Activated T-cell treated with anti-CD3 and anti-CD28 coated beads, Interleukin-2, amount 50 U/mL, for 4 hours (primary cell): ENCODE measurements around the gene PLXNB3. TPM values are rescaled to one million over a fixed set of nuclear protein-coding genes. Genes with fewer than 3 reads are reported as not detected.

Experiments used
- ATAC-seq, 2 donors: fragments of 200-7000 bp; cut with Tn5 transposase; one replicate each; pipeline ENCODE4 v1.10.0; 2021
- DNase-seq: peaks from one replicate; pipeline ENCODE4 v3.0.0-alpha.2; 2020
- H3K27me3 Mint-ChIP-seq: one replicate; pipeline ENCODE4 v1.8.0; 2021; ENCODE audit warnings: low read depth, mixed read lengths
- H3K36me3 Mint-ChIP-seq: one replicate; pipeline ENCODE4 v1.8.0; 2022; ENCODE audit warnings: mixed read lengths; ENCODE audit not compliant: insufficient read depth
- H3K4me1 Mint-ChIP-seq: one replicate; pipeline ENCODE4 v1.8.0; 2021; ENCODE audit warnings: low read depth, mixed read lengths
- H3K4me3 Mint-ChIP-seq: one replicate; pipeline ENCODE4 v1.8.0; 2021; ENCODE audit warnings: mild to moderate bottlenecking, moderate library complexity, mixed read lengths
- H3K9me3 Mint-ChIP-seq: one replicate; pipeline ENCODE4 v1.8.0; 2021; ENCODE audit warnings: mixed read lengths
- total RNA-seq, 3 donors: library from RNA; stranded (reverse); gene quantifications; one replicate each; pipeline ENCODE4 v1.2.1, GENCODE V29; 2021

The PLXNB3 gene
- total RNA-seq, 3 donors from 2014 or later = 0.40 to 0.66 (median 0.46) TPM

- Mint-ChIP-seq H3K36me3 (peaks cover 5% of the 10 kb centered on the region), H3K4me3 (peak within 1 kb of the TSS; percentile 96), H3K9me3 (no peaks in the 10 kb centered on the region), H3K4me1 (peaks cover 20% of the 10 kb centered on the region), H3K27me3 (no peaks in the 10 kb centered on the region)
- ATAC-seq = peak; percentile 91 to 95
- DNase-seq = peak; percentile 91
These were observed 30.2 kb downstream of the PLXNB3 start, which contains the start of the genes IDH3G and SSR4 for GRCh38 chrX:153794018-153794896. TSS of gene IDH3G (minus strand) at chrX:153794375. CDS start at chrX:153794326, 49 bp downstream. TSS of gene SSR4 (plus strand) at chrX:153794668. CDS start at chrX:153794688, 20 bp downstream.

- peak; percentile 9 to 13 for ATAC-seq
These were observed 31.1 kb downstream of the PLXNB3 start for GRCh38 chrX:153794897-153795816.

GRCh38 chrX:153797415-153798015 lies 33.5 kb downstream of the PLXNB3 start:
- H3K36me3 Mint-ChIP-seq = peaks cover 4% of the 10 kb centered on the region
- no peak for ATAC-seq
- no peak for DNase-seq
- no peak overlapping the region for H3K4me3 Mint-ChIP-seq
- no peaks in the 10 kb centered on the region for H3K27me3 Mint-ChIP-seq
- no peaks in the 10 kb centered on the region for H3K9me3 Mint-ChIP-seq
- H3K4me1 Mint-ChIP-seq = peaks cover 16% of the 10 kb centered on the region

More at GRCh38 chrX:153794897-153795816, 31.1 kb downstream of the PLXNB3 start:
- Mint-ChIP-seq H3K4me3 (peak overlapping the region; percentile 96), H3K4me1 (peaks cover 20% of the 10 kb centered on the region), H3K36me3 (peaks cover 5% of the 10 kb centered on the region), H3K27me3 (no peaks in the 10 kb centered on the region), H3K9me3 (no peaks in the 10 kb centered on the region)
- peak; percentile 13 for DNase-seq

GRCh38 chrX:153799326-153799725 lies 35.3 kb downstream of the PLXNB3 start:
- Mint-ChIP-seq H3K27me3 (no peaks in the 10 kb centered on the region), H3K4me1 (peaks cover 8% of the 10 kb centered on the region), H3K36me3 (peaks cover 4% of the 10 kb centered on the region), H3K9me3 (no peaks in the 10 kb centered on the region), H3K4me3 (no peak overlapping the region)
- DNase-seq (no peak), ATAC-seq (no peak)

GRCh38 chrX:153800177-153800722 lies 36.2 kb downstream of the PLXNB3 start:
- DNase-seq (no peak), ATAC-seq (no peak)
- Mint-ChIP-seq H3K27me3 (no peaks in the 10 kb centered on the region), H3K4me1 (peaks cover 8% of the 10 kb centered on the region), H3K36me3 (peaks cover 4% of the 10 kb centered on the region), H3K4me3 (no peak overlapping the region), H3K9me3 (no peaks in the 10 kb centered on the region)

- H3K27me3 Mint-ChIP-seq = no peaks in the 10 kb centered on the region
- ATAC-seq = no peak
- H3K4me3 Mint-ChIP-seq = no peak overlapping the region
- peaks cover 7% of the 10 kb centered on the region for H3K4me1 Mint-ChIP-seq
- peaks cover 4% of the 10 kb centered on the region for H3K36me3 Mint-ChIP-seq
- no peaks in the 10 kb centered on the region for H3K9me3 Mint-ChIP-seq
- no peak for DNase-seq
These were observed 36.7 kb downstream of the PLXNB3 start for GRCh38 chrX:153800746-153801145.

- no peak overlapping the region for H3K4me3 Mint-ChIP-seq
- no peaks in the 10 kb centered on the region for H3K36me3 Mint-ChIP-seq
- DNase-seq = no peak
- ATAC-seq = no peak
- no peaks in the 10 kb centered on the region for H3K4me1 Mint-ChIP-seq
- H3K27me3 Mint-ChIP-seq = no peaks in the 10 kb centered on the region
- no peaks in the 10 kb centered on the region for H3K9me3 Mint-ChIP-seq
These were observed 37.6 kb downstream of the PLXNB3 start for GRCh38 chrX:153801669-153802068.

GRCh38 chrX:153802513-153803045 lies 38.5 kb downstream of the PLXNB3 start:
- peak in 1 of 2 donors; percentile 3 for ATAC-seq
- Mint-ChIP-seq H3K36me3 (no peaks in the 10 kb centered on the region), H3K4me1 (no peaks in the 10 kb centered on the region)

GRCh38 chrX:153803211-153804099 lies 39.4 kb downstream of the PLXNB3 start:
- no peaks in the 10 kb centered on the region for H3K36me3 Mint-ChIP-seq
- no peaks in the 10 kb centered on the region for H3K4me1 Mint-ChIP-seq
- DNase-seq (no peak), ATAC-seq (no peak)
- no peaks in the 10 kb centered on the region for H3K9me3 Mint-ChIP-seq
- H3K4me3 Mint-ChIP-seq = no peak overlapping the region
- no peaks in the 10 kb centered on the region for H3K27me3 Mint-ChIP-seq

More at GRCh38 chrX:153802513-153803045, 38.5 kb downstream of the PLXNB3 start:
- no peaks in the 10 kb centered on the region for H3K27me3 Mint-ChIP-seq
- no peak overlapping the region for H3K4me3 Mint-ChIP-seq
- no peak for DNase-seq
- H3K9me3 Mint-ChIP-seq = no peaks in the 10 kb centered on the region

GRCh38 chrX:153804100-153804595 lies 40.1 kb downstream of the PLXNB3 start:
- H3K4me1 Mint-ChIP-seq = no peaks in the 10 kb centered on the region
- no peak overlapping the region for H3K4me3 Mint-ChIP-seq
- no peak for DNase-seq
- no peaks in the 10 kb centered on the region for H3K9me3 Mint-ChIP-seq
- H3K27me3 Mint-ChIP-seq = no peaks in the 10 kb centered on the region
- H3K36me3 Mint-ChIP-seq = no peaks in the 10 kb centered on the region
- no peak for ATAC-seq

- DNase-seq = no peak
- Mint-ChIP-seq H3K4me1 (no peaks in the 10 kb centered on the region), H3K9me3 (no peaks in the 10 kb centered on the region), H3K36me3 (no peaks in the 10 kb centered on the region), H3K27me3 (no peaks in the 10 kb centered on the region), H3K4me3 (no peak overlapping the region)
- no peak for ATAC-seq
These were observed 40.6 kb downstream of the PLXNB3 start for GRCh38 chrX:153804621-153805020.

- no peak for DNase-seq
- H3K4me1 Mint-ChIP-seq = no peaks in the 10 kb centered on the region
- H3K4me3 Mint-ChIP-seq = no peak overlapping the region
- no peaks in the 10 kb centered on the region for H3K9me3 Mint-ChIP-seq
- peaks cover 1% of the 10 kb centered on the region for H3K27me3 Mint-ChIP-seq
- H3K36me3 Mint-ChIP-seq = no peaks in the 10 kb centered on the region
- no peak for ATAC-seq
These were observed 41.4 kb downstream of the PLXNB3 start for GRCh38 chrX:153805436-153805835.
